Spleen (tissue), 11 donors: ENCODE results near the gene PTPRK. TPM values are rescaled to one million over a fixed set of nuclear protein-coding genes. Genes with fewer than 3 reads are reported as not detected.
"Not testable (repeated sequence)": the region's sequence is repeated elsewhere in the genome, so short reads cannot be mapped to it uniquely, and the experiment has no call there.

Experiments used
- DNase-seq: peaks from one replicate; pipeline ENCODE4 v3.0.0-alpha.2; 2020
- H3K27ac ChIP-seq, 8 donors: fragments of 200-600 bp; sonication (generic) in 7 of 8; 1 replicate in 4 of 8; 2 replicates in 4 of 8; pipeline versions ENCODE4 v1.5.0 to v1.8.0; 2016 to 2021; ENCODE audit warnings: inconsistent platforms in 4 of 8, mild to moderate bottlenecking in 4 of 8, moderate library complexity in 1 of 8
- H3K27me3 ChIP-seq, 7 donors: fragments of 200-600 bp; sonication (generic) in 6 of 7; replicated peaks in 1 of 7; 1 replicate in 4 of 7; 2 replicates in 3 of 7; pipeline versions ENCODE4 v1.5.0 to v1.8.0; 2016 to 2021; ENCODE audit warnings: inconsistent platforms in 3 of 7, mild to moderate bottlenecking in 1 of 7
- H3K36me3 ChIP-seq, 6 donors: fragments of 200-600 bp; sonication (generic) in 5 of 6; 1 replicate in 4 of 6; 2 replicates in 2 of 6; pipeline versions ENCODE4 v1.5.0 to v1.8.0; 2016 to 2021; ENCODE audit warnings: inconsistent platforms in 2 of 6
- H3K4me1 ChIP-seq, 6 donors: fragments of 200-600 bp; sonication (generic) in 5 of 6; 1 replicate in 3 of 6; 2 replicates in 3 of 6; pipeline versions ENCODE4 v1.5.0 to v1.8.0; 2016 to 2021; ENCODE audit warnings: inconsistent platforms in 3 of 6
- H3K4me3 ChIP-seq, 8 donors: fragments of 200-600 bp; sonication (generic) in 7 of 8; 1 replicate in 4 of 8; 2 replicates in 4 of 8; pipeline versions ENCODE4 v1.5.0 to v1.8.0; 2016 to 2021; ENCODE audit warnings: inconsistent platforms in 4 of 8, mild to moderate bottlenecking in 4 of 8, moderate library complexity in 2 of 8
- H3K9me3 ChIP-seq, 8 donors: fragments of 200-600 bp; sonication (generic) in 7 of 8; 1 replicate in 4 of 8; 2 replicates in 4 of 8; pipeline versions ENCODE4 v1.5.0 to v1.8.0; 2016 to 2021; ENCODE audit warnings: inconsistent platforms in 4 of 8
- CTCF ChIP-seq, 11 experiments: fragments of 200-600 bp in 7 of 11; fragments of 450-650 bp in 4 of 11; sonication (generic) in 4 of 11; IDR thresholded peaks in 8 of 11; conservative IDR thresholded peaks in 3 of 11; 1 replicate in 7 of 11; 2 replicates in 4 of 11; pipeline versions ENCODE4 v1.4.0 to v1.8.0; 2016 to 2021; ENCODE audit warnings: antibody characterized with exemption in 11 of 11, inconsistent platforms in 4 of 11, mild to moderate bottlenecking in 1 of 11
- POLR2A ChIP-seq, 3 donors: fragments of 450-650 bp; IDR thresholded peaks; one replicate each; pipeline ENCODE4 v1.5.1; 2017; ENCODE audit warnings: antibody characterized with exemption in 3 of 3, mild to moderate bottlenecking in 1 of 3
- POLR2AphosphoS5 ChIP-seq, 3 donors: sonication (generic); formaldehyde crosslinking; IDR thresholded peaks; one replicate each; pipeline ENCODE4 v1.5.1; 2017; ENCODE audit warnings: antibody characterized with exemption in 3 of 3
- WGBS, 5 donors: extraction: QIAGEN DNeasy Blood & Tissue Kit in 3 of 5; methylation state at CpG; one replicate each; pipeline versions ENCODE4 v1.1.5 to v1.1.7; 2013 to 2018; 5-methylcytosine and 5-hydroxymethylcytosine counted together
- intact Hi-C: fragments of 100-400 bp; cut with DNase I; formaldehyde crosslinking; loops from one replicate; pipeline ENCODE4 v1.15.0; 2023; ENCODE audit warnings: low total_unique reads
- polyA plus RNA-seq, 3 donors: library from polyadenylated mRNA; stranded (reverse); fragments of 200-250 nt; gene quantifications; one replicate each; pipeline ENCODE4 v1.2.1, GENCODE V29; 2013
- total RNA-seq, 7 donors: library from RNA; depleted of rRNA in 3 of 7; stranded (reverse); fragments of >200 nt in 3 of 7; fragmentation: NEBNext Ultra II Directional in 4 of 7; extraction: Animal tissue kit (Norgen Biotek cat#: 25700) in 4 of 7; gene quantifications; one replicate each; pipeline versions ENCODE4 v1.1.0 to v1.2.1, GENCODE V29; 2016 to 2021
- donor health status: healthy with polysubstance abuse.
- donor health status: DM: no; HTN: no; CAD: no; lungs with moderate emphysema.
- donor health status: DM: no; HTN: no; CAD: no.
- donor health status: Bipolar disorder and iron deficiency.
- donor health status: healthy.
- donor health status: DM: no; HTN: no; CAD: no.
- donor health status: DM: yes; HTN: yes; CAD: no.

PTPRK gene
- total and polyA plus RNA-seq, 10 donors: 3.3 to 67.8 (median 34.0) TPM

- Histone ChIP-seq H3K4me1 (peaks cover 0 to 7% (median 0%) of the 10 kb centered on the region in 6 donors), H3K4me3 (no peak overlapping the region), H3K9me3 (no peaks in the 10 kb centered on the region), H3K27ac (no peak overlapping the region), H3K36me3 (peaks cover 0 to 74% (median 18%) of the 10 kb centered on the region in 6 donors), H3K27me3 (no peaks in the 10 kb centered on the region)
- no peak for TF ChIP-seq POLR2AphosphoS5 (IDR thresholded peaks at IDR 0.05)
- no peak for TF ChIP-seq CTCF (IDR thresholded peaks at IDR 0.05 in 8 of 11, conservative IDR thresholded peaks at IDR 0.05 in 3 of 11)
- no peak for TF ChIP-seq POLR2A (IDR thresholded peaks at IDR 0.05)
- intact Hi-C loops: no loop called here
- no peak for DNase-seq
- WGBS, 5 donors: 87 to 90% (median 88%) methylated on average over 5 of the region's 5 CpGs
Observed at GRCh38 chr6:127980996-127981395, 539.4 kb downstream of the PTPRK start.

- H3K27me3 ChIP-seq, H3K4me1 ChIP-seq, DNase-seq, intact Hi-C loops, H3K4me3 ChIP-seq, H3K9me3 ChIP-seq, H3K27ac ChIP-seq: not testable (repeated sequence)
- peaks cover 0 to 74% (median 19%) of the 10 kb centered on the region in 6 donors for H3K36me3 ChIP-seq
- WGBS, 5 donors: 31 to 51% (median 37%) methylated on average over 2 of the region's 2 CpGs
Observed at GRCh38 chr6:127978185-127978584, 542.2 kb downstream of the PTPRK start.

GRCh38 chr6:127976796-127977195 is 543.6 kb downstream of the PTPRK start:
- H3K36me3 ChIP-seq: peaks cover 0 to 75% (median 21%) of the 10 kb centered on the region in 6 donors
- 92 to 98% (median 94%) methylated on average over 4 of the region's 4 CpGs for WGBS, 5 donors
- TF ChIP-seq CTCF (IDR thresholded peaks at IDR 0.05 in 8 of 11, conservative IDR thresholded peaks at IDR 0.05 in 3 of 11) (no peak), POLR2AphosphoS5 (IDR thresholded peaks at IDR 0.05) (no peak), POLR2A (IDR thresholded peaks at IDR 0.05) (no peak)

GRCh38 chr6:127976111-127976510 is 544.3 kb downstream of the PTPRK start:
- TF ChIP-seq POLR2AphosphoS5 (IDR thresholded peaks at IDR 0.05): no peak
- no peak for TF ChIP-seq POLR2A (IDR thresholded peaks at IDR 0.05)
- TF ChIP-seq CTCF (IDR thresholded peaks at IDR 0.05 in 8 of 11, conservative IDR thresholded peaks at IDR 0.05 in 3 of 11): no peak
- intact Hi-C loops: no loop called here
- DNase-seq: no peak
- Histone ChIP-seq H3K27ac (no peak overlapping the region), H3K4me1 (peaks cover 0 to 14% (median 0%) of the 10 kb centered on the region in 6 donors), H3K9me3 (no peaks in the 10 kb centered on the region), H3K4me3 (no peak overlapping the region), H3K36me3 (peaks cover 0 to 73% (median 18%) of the 10 kb centered on the region in 6 donors), H3K27me3 (no peaks in the 10 kb centered on the region)
- WGBS, 5 donors: 69 to 91% (median 81%) methylated on average over 3 of the region's 3 CpGs

More at GRCh38 chr6:127976796-127977195, 543.6 kb downstream of the PTPRK start:
- Histone ChIP-seq H3K27me3 (no peaks in the 10 kb centered on the region), H3K27ac (no peak overlapping the region), H3K4me1 (peaks cover 0 to 14% (median 0%) of the 10 kb centered on the region in 6 donors), H3K4me3 (no peak overlapping the region), H3K9me3 (no peaks in the 10 kb centered on the region)
- intact Hi-C loops: no loop called here
- DNase-seq: no peak

GRCh38 chr6:127972815-127973214 is 547.6 kb downstream of the PTPRK start:
- peaks cover 0 to 81% (median 25%) of the 10 kb centered on the region in 6 donors for H3K36me3 ChIP-seq
- TF ChIP-seq POLR2AphosphoS5 (IDR thresholded peaks at IDR 0.05): no peak
- TF ChIP-seq POLR2A (IDR thresholded peaks at IDR 0.05): no peak
- no peak for TF ChIP-seq CTCF (IDR thresholded peaks at IDR 0.05 in 8 of 11, conservative IDR thresholded peaks at IDR 0.05 in 3 of 11)
- H3K4me3 ChIP-seq: no peak overlapping the region
- H3K27ac ChIP-seq: peak overlapping the region in 3 of 8 donors; percentile 67 to 76 (median 69)
- DNase-seq: no peak
- intact Hi-C loops: no loop called here
- WGBS, 5 donors: 80 to 87% (median 83%) methylated on average over 8 of the region's 8 CpGs
- no peaks in the 10 kb centered on the region for H3K27me3 ChIP-seq
- peaks cover 0 to 12% (median 0%) of the 10 kb centered on the region in 6 donors for H3K4me1 ChIP-seq
- H3K9me3 ChIP-seq: no peaks in the 10 kb centered on the region
